Activated T-helper 1 cell treated with anti-CD3 and anti-CD28 coated beads, Interleukin-12 subunit alpha, Interleukin-12 subunit beta, Interleukin-2, Interleukin-4 antibody, amounts not matched to agents 30 ng/mL and 10 ng/mL and 1 ng/mL, durations not matched to agents 14 hours and 24 hours and 36 hours (primary cell): ENCODE measurements around the gene PDE4DIP. TPM values are rescaled to one million over a fixed set of nuclear protein-coding genes. Genes with fewer than 3 reads are reported as not detected.
"Not testable (repeated sequence)": the region's sequence is repeated elsewhere in the genome, so short reads cannot be mapped to it uniquely, and the experiment has no call there.

Experiments
- DNase-seq: peaks from one replicate; pipeline ENCODE4 v3.0.0; 2021; ENCODE audit warnings: low spot score
- H3K27ac Mint-ChIP-seq: one replicate; pipeline ENCODE4 v1.8.0; 2021; ENCODE audit warnings: mild to moderate bottlenecking, mixed read lengths
- H3K27me3 Mint-ChIP-seq: one replicate; pipeline ENCODE4 v1.8.0; 2022; ENCODE audit warnings: mild to moderate bottlenecking, moderate library complexity, mixed read lengths; ENCODE audit not compliant: insufficient read depth
- H3K36me3 Mint-ChIP-seq: one replicate; pipeline ENCODE4 v1.8.0; 2021; ENCODE audit warnings: low read depth, mixed read lengths
- H3K4me1 Mint-ChIP-seq: one replicate; pipeline ENCODE4 v1.8.0; 2021; ENCODE audit warnings: low read depth, mixed read lengths
- H3K4me3 Mint-ChIP-seq: one replicate; pipeline ENCODE4 v1.8.0; 2021; ENCODE audit warnings: mild to moderate bottlenecking, moderate library complexity, mixed read lengths
- H3K9me3 Mint-ChIP-seq: one replicate; pipeline ENCODE4 v1.8.0; 2021; ENCODE audit warnings: mixed read lengths
- intact Hi-C: fragments of 100-400 bp; cut with micrococcal nuclease; formaldehyde crosslinking; loops from one replicate; pipeline ENCODE4 v1.15.1; 2024
- total RNA-seq: library from RNA; stranded (reverse); gene quantifications from 2 replicates; pipeline ENCODE4 v1.2.3, GENCODE V29; 2022

The PDE4DIP gene
- total RNA-seq, 1 donor from 2014 or later, result 24.2 TPM

DNA sequence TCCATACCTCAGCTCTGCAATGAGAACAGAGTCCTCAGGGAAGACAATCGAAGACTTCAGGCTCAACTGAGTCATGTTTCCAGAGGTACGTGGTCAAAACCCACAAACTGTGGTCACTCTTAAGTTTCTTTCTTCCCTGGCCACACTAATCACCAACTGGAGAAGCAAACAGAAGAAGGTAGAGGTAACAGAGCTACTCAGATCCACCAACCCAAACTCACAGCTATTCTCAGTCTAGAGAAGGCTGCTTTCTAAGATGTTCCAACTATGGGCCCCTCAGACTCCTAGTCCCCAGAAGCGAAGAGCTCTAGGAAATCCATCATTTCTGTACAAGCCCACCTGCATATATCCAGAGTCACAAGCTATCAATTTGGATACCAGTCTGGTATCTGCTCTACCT, 174.3 kb downstream of the PDE4DIP start:
- intact Hi-C loops, DNase-seq, H3K4me3 Mint-ChIP-seq, H3K27me3 Mint-ChIP-seq, H3K4me1 Mint-ChIP-seq, H3K9me3 Mint-ChIP-seq, H3K36me3 Mint-ChIP-seq, H3K27ac Mint-ChIP-seq: not testable (repeated sequence)

DNA sequence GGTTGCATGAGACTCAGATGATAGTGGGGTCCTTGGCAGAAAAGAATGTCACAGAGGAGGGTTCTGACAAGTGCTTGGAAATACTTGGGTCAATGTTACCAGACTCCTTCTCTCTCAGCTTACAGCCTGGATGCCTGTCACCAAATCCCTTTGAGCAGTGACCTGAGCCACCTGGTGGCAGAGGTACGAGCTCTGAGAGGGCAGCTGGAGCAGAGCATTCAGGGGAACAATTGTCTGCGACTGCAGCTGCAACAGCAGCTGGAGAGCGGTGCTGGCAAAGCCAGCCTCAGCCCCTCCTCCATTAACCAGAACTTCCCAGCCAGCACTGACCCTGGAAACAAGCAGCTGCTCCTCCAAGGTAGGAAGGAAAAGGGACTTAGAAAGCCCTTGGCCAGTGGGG, 180.1 kb downstream of the PDE4DIP start:
- H3K36me3 Mint-ChIP-seq, H3K9me3 Mint-ChIP-seq, intact Hi-C loops, H3K27ac Mint-ChIP-seq, H3K27me3 Mint-ChIP-seq, DNase-seq, H3K4me1 Mint-ChIP-seq, H3K4me3 Mint-ChIP-seq: not testable (repeated sequence)

DNA sequence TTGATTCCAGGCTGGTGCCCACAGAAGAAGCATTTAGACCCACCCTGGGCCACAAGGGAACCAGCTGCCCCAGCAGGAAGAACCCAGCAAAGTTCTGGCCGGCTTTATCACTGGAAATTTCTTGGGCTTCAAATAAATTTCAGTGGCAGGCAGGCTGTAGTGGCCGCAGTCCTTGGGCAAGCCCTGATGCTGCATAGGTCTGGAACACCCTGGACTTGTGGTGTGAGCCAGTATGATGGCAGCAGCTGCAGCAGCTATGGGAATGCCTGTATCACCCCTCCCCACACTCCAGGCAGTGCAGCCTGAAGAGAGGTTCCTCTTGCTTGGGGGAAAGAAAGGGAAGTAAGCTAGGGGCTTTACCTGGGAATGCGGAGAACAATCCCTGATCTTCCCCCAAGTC, 189.7 kb downstream of the PDE4DIP start:
- H3K27ac Mint-ChIP-seq, H3K4me1 Mint-ChIP-seq, H3K36me3 Mint-ChIP-seq, H3K4me3 Mint-ChIP-seq, intact Hi-C loops, H3K9me3 Mint-ChIP-seq, H3K27me3 Mint-ChIP-seq, DNase-seq: not testable (repeated sequence)

DNA sequence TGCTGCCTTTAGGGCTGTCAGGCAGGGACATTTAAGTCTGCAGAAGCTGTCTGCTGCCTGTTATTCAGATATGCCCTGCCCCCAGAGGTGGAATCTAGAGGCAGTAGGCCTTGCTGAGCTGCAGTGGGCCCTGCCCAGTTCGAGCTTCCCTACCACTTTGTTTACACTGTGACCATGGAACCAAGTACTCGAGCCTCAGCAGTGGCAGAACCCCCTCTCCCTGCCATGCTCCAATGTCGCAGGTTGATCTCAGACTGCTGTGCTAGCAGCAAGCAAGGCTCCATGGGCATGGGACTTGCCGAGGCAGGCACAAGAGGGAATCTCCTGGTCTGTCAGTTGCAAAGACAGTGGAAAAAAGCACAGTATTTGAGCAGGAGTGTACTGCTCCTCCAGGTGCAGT, 198.8 kb downstream of the PDE4DIP start:
- DNase-seq, intact Hi-C loops, H3K27me3 Mint-ChIP-seq, H3K4me1 Mint-ChIP-seq, H3K4me3 Mint-ChIP-seq, H3K9me3 Mint-ChIP-seq, H3K27ac Mint-ChIP-seq, H3K36me3 Mint-ChIP-seq: not testable (repeated sequence)

DNA sequence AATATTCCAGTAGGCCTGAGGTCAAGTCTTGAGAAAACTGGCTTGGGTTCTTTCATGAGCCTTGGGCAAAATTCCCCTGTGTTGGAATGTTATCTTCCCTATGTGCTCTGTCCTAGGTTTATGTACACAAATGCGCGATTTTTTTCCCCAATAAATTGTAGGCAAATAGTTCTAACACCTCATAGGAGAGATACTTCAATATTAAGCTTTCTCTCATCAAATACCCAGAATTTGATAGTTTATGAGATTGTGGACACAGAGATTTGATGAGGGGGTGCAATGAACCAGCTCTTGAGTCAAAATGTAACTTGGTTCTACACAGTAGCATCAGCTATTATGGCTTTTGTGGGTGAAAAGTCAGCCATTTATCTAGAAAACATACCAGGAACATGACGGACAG, 220.4 kb downstream of the PDE4DIP start:
- H3K36me3 Mint-ChIP-seq, result peaks cover 11% of the 10 kb centered on the region
- H3K4me3 Mint-ChIP-seq, H3K27me3 Mint-ChIP-seq, H3K4me1 Mint-ChIP-seq, DNase-seq, intact Hi-C loops, H3K9me3 Mint-ChIP-seq, H3K27ac Mint-ChIP-seq: not testable (repeated sequence)

DNA sequence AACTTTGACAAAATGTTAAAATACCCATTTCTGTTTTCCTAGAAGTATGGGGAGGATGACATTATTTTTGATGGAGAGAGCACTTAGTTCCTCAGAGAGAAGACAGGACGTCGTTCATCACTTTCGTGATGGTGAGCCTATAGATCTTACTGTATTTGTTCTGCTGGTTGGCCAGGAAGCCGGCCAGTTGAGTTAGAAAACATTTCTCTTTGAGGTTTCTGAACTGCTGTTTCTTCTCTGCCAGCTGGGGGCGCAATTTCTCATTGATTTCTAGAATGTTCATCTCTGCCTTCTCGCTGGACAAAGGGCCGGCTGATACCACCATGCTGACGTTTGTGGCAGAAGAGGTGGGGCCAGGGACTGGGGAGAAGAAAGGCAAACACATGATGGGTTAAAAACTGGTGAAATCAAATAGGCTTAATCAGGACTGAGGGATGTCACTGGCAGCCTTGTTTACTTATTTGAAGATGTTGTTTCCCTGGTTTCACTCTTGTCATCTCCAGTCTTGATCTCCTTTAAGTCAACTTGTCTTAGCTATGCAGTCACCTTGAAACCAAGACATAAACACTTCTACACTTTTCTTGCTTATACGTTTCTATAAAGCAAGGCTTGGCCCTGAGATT, 231.4 kb downstream of the PDE4DIP start:
- H3K4me3 Mint-ChIP-seq, H3K9me3 Mint-ChIP-seq, H3K27me3 Mint-ChIP-seq, intact Hi-C loops, H3K36me3 Mint-ChIP-seq, DNase-seq, H3K4me1 Mint-ChIP-seq, H3K27ac Mint-ChIP-seq: not testable (repeated sequence)

Other genes starting within 250 kb of the PDE4DIP start
- gene NBPF14, start 248.4 kb upstream of the PDE4DIP start, total RNA-seq, result 18.7 and 20.8 TPM in 2 replicates
- gene NUDT4B, start 95.7 kb upstream of the PDE4DIP start, total RNA-seq, result 0.66 and 1.2 TPM in 2 replicates